Esophagus muscularis mucosa (tissue), 4 donors: ENCODE results near the gene RBP4. TPM values are rescaled to one million over a fixed set of nuclear protein-coding genes. Genes with fewer than 3 reads are reported as not detected.

Experiments used
- DNase-seq: peaks from one replicate; pipeline ENCODE4 v3.0.0-alpha.2; 2017; ENCODE audit errors: extremely low spot score
- H3K27ac ChIP-seq, 4 donors: fragments of 200-600 bp; sonication (generic); replicated peaks in 1 of 4; 1 replicate in 3 of 4; 2 replicates in 1 of 4; pipeline ENCODE4 v1.5.1; 2016 to 2019; ENCODE audit warnings: mild to moderate bottlenecking in 1 of 4
- H3K27me3 ChIP-seq, 4 donors: fragments of 200-600 bp; sonication (generic); one replicate each; pipeline versions ENCODE4 v1.5.1 to v1.6.0; 2016 to 2019
- H3K36me3 ChIP-seq, 4 donors: fragments of 200-600 bp; sonication (generic); one replicate each; pipeline ENCODE4 v1.5.1; 2016 to 2019
- H3K4me1 ChIP-seq, 4 donors: fragments of 200-600 bp; sonication (generic); one replicate each; pipeline ENCODE4 v1.5.1; 2016 to 2019
- H3K4me3 ChIP-seq, 4 donors: fragments of 200-600 bp; sonication (generic); 1 replicate in 2 of 4; 2 replicates in 2 of 4; pipeline ENCODE4 v1.5.1; 2016 to 2019; ENCODE audit warnings: mild to moderate bottlenecking in 4 of 4, moderate library complexity in 1 of 4
- H3K9me3 ChIP-seq, 4 donors: fragments of 200-600 bp; sonication (generic); 1 replicate in 3 of 4; 2 replicates in 1 of 4; pipeline ENCODE4 v1.5.1; 2016 to 2019
- EP300 ChIP-seq: sonication (generic); formaldehyde crosslinking; IDR thresholded peaks from one replicate; pipeline ENCODE4 v1.6.1; 2017; ENCODE audit warnings: antibody characterized with exemption
- POLR2A ChIP-seq: fragments of 450-650 bp; IDR thresholded peaks from one replicate; pipeline ENCODE4 v1.6.1; 2017; ENCODE audit warnings: antibody characterized with exemption, moderate library complexity, mild to moderate bottlenecking, low read depth
- POLR2AphosphoS5 ChIP-seq, 2 donors: sonication (generic); formaldehyde crosslinking; IDR thresholded peaks; one replicate each; pipeline ENCODE4 v1.6.1; 2017; ENCODE audit warnings: antibody characterized with exemption in 2 of 2
- WGBS: methylation state at CpG from one replicate; pipeline ENCODE4 v1.1.5; 2018; 5-methylcytosine and 5-hydroxymethylcytosine counted together
- intact Hi-C: fragments of 100-400 bp; cut with DNase I; formaldehyde crosslinking; loops from one replicate; pipeline ENCODE4 v1.15.1; 2023
- total RNA-seq, 4 donors: library from RNA; depleted of rRNA; stranded (reverse); fragments of >200 nt; gene quantifications; one replicate each; pipeline versions ENCODE4 v1.1.0 to v1.2.1, GENCODE V29; 2016
- TF ChIP-seq, protein P1 (sequence below), 3 experiments: fragments of 200-600 bp in 2 of 3; fragments of 450-650 bp in 1 of 3; sonication (generic) in 2 of 3; IDR thresholded peaks; one replicate each; pipeline ENCODE4 v1.5.1; 2017 to 2019; ENCODE audit warnings: antibody characterized with exemption in 3 of 3, mild to moderate bottlenecking in 2 of 3, moderate library complexity in 1 of 3

Gene RBP4
- total RNA-seq, 4 donors from 2014 or later = 0.83 to 2.0 (median 0.99) TPM; not detected in 1

DNA sequence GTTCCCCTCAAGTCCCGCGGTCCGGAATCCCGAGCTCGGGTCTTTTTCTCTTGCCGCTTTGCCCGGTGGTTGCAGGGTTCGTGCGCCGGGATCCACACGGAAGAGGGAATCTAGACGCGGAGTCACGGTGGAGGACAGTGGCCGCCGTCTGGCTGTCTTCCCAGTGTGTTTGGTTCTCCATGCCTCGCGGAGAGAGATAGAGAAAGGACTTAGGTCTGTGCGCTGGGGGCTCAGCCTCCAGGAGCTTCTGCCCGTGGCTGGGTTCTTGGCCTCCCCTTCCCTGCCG, 33.0 kb downstream of the RBP4 start:
- Histone ChIP-seq H3K27ac (no peak overlapping the region), H3K27me3 (peaks cover 0 to 60% (median 16%) of the 10 kb centered on the region in 4 donors), H3K9me3 (no peaks in the 10 kb centered on the region), H3K4me1 (peaks cover 5 to 24% (median 20%) of the 10 kb centered on the region in 4 donors), H3K4me3 (peak overlapping the region in 2 of 4 donors; percentile 35 to 39), H3K36me3 (no peaks in the 10 kb centered on the region)
- no peak for DNase-seq
- TF ChIP-seq POLR2AphosphoS5 (IDR thresholded peaks at IDR 0.05) (no peak), POLR2A (no peak), EP300 (no peak)
- TF ChIP-seq, protein P1, sequence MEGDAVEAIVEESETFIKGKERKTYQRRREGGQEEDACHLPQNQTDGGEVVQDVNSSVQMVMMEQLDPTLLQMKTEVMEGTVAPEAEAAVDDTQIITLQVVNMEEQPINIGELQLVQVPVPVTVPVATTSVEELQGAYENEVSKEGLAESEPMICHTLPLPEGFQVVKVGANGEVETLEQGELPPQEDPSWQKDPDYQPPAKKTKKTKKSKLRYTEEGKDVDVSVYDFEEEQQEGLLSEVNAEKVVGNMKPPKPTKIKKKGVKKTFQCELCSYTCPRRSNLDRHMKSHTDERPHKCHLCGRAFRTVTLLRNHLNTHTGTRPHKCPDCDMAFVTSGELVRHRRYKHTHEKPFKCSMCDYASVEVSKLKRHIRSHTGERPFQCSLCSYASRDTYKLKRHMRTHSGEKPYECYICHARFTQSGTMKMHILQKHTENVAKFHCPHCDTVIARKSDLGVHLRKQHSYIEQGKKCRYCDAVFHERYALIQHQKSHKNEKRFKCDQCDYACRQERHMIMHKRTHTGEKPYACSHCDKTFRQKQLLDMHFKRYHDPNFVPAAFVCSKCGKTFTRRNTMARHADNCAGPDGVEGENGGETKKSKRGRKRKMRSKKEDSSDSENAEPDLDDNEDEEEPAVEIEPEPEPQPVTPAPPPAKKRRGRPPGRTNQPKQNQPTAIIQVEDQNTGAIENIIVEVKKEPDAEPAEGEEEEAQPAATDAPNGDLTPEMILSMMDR (IDR thresholded peaks at IDR 0.05) = no peak
- 17% methylated on average over 15 of the region's 21 CpGs for WGBS
- intact Hi-C loops = no loop called here

GRCh38 chr10:93567277-93568104, 33.5 kb downstream of the RBP4 start:
- H3K4me3 ChIP-seq = peak overlapping the region; percentile 35 to 44 (median 38)

DNA sequence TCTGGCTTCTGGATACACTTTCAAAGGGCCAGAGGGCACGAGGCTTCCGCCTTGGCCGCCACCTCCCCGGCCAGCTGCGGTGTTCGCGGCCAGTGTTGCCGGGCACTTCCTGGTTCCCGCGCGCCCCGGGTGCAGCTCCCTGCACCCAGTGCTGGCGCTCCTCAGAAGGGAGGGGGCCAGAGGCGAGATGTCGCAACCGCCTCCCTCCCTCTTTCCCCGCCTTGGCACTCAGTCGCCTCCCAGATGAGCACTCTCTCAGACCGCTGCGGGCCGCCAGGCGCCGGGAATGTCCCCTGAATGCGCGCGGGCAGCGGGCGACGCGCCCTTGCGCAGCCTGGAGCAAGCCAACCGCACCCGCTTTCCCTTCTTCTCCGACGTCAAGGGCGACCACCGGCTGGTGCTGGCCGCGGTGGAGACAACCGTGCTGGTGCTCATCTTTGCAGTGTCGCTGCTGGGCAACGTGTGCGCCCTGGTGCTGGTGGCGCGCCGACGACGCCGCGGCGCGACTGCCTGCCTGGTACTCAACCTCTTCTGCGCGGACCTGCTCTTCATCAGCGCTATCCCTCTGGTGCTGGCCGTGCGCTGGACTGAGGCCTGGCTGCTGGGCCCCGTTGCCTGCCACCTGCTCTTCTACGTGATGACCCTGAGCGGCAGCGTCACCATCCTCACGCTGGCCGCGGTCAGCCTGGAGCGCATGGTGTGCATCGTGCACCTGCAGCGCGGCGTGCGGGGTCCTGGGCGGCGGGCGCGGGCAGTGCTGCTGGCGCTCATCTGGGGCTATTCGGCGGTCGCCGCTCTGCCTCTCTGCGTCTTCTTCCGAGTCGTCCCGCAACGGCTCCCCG, 34.4 kb downstream of the RBP4 start, which contains the start of gene FFAR4:
Gene FFAR4, plus strand, starts transcription at position 231 of the 842 bp plus-strand sequence. Its CDS starts 56 bp downstream, at position 287.
- H3K27me3 ChIP-seq = peaks cover 0 to 60% (median 16%) of the 10 kb centered on the region in 4 donors
- no peaks in the 10 kb centered on the region for H3K9me3 ChIP-seq
- no CpG with 5 or more reads among the region's 85 CpGs for WGBS
- no peak for DNase-seq
- intact Hi-C loops = no loop called here
- H3K4me3 ChIP-seq = peak within 1 kb of the TSS; percentile 35 to 44 (median 38)
- H3K4me1 ChIP-seq = peaks cover 4 to 24% (median 18%) of the 10 kb centered on the region in 4 donors
- H3K36me3 ChIP-seq = no peaks in the 10 kb centered on the region
- no peak within 1 kb of the TSS for H3K27ac ChIP-seq
- no peak for TF ChIP-seq EP300

More at GRCh38 chr10:93567277-93568104, 33.5 kb downstream of the RBP4 start:
- no peak for DNase-seq
- intact Hi-C loops = no loop called here
- Histone ChIP-seq H3K4me1 (peaks cover 4 to 24% (median 18%) of the 10 kb centered on the region in 4 donors), H3K27ac (no peak overlapping the region), H3K36me3 (no peaks in the 10 kb centered on the region), H3K9me3 (no peaks in the 10 kb centered on the region), H3K27me3 (peaks cover 0 to 60% (median 16%) of the 10 kb centered on the region in 4 donors)
- WGBS = 28% methylated on average over 25 of the region's 33 CpGs
- TF ChIP-seq POLR2A (no peak), EP300 (no peak), POLR2AphosphoS5 (IDR thresholded peaks at IDR 0.05) (no peak)
- TF ChIP-seq, protein P1 (IDR thresholded peaks at IDR 0.05) = no peak

DNA sequence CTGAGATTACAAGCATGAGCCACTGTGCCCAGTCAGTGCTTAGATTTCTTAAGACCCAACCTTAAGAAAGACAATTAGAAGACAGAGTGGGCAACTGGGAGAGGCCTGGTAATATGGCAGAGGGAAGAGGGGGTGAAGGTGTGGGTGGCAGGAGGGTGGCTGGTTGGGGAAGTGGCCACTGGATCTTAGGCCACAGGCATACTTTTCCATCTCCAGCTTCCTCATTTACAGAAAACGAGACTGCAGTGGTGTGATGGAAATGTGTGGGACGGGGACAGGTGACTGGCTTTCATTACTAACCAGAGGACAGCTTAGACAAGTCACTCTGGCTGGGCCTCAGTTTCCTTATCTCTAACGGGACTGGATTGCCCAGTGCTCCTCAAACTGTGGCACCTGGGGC, 35.6 kb downstream of the RBP4 start:
- intact Hi-C loops = no loop called here

More for the DNA sequence above, 35.6 kb downstream of the RBP4 start:
- peaks cover 0 to 61% (median 16%) of the 10 kb centered on the region in 4 donors for H3K27me3 ChIP-seq
- no peak for DNase-seq
- H3K9me3 ChIP-seq = no peaks in the 10 kb centered on the region
- 81% methylated on average over 3 of the region's 3 CpGs for WGBS
- no peak overlapping the region for H3K27ac ChIP-seq
- H3K36me3 ChIP-seq = no peaks in the 10 kb centered on the region
- peaks cover 4 to 24% (median 18%) of the 10 kb centered on the region in 4 donors for H3K4me1 ChIP-seq
- no peak for TF ChIP-seq POLR2A
- no peak for TF ChIP-seq EP300
- TF ChIP-seq, protein P1 (IDR thresholded peaks at IDR 0.05) = no peak
- H3K4me3 ChIP-seq = no peak overlapping the region
